Upper lobe of left lung (tissue), 4 donors: ENCODE data around the gene DPH6.

Source experiments
- POLR2A ChIP-seq, 4 donors: fragments of 450-650 bp; IDR thresholded peaks; one replicate each; pipeline ENCODE4 v1.5.1; 2016 to 2017; ENCODE audit warnings: antibody characterized with exemption in 4 of 4, mild to moderate bottlenecking in 2 of 4
- POLR2AphosphoS5 ChIP-seq, 2 donors: sonication (generic); formaldehyde crosslinking; IDR thresholded peaks; one replicate each; pipeline ENCODE4 v1.5.1; 2017; ENCODE audit warnings: antibody characterized with exemption in 2 of 2
- TF ChIP-seq, protein P1 (sequence below), 6 experiments: fragments of 450-650 bp in 4 of 6; fragments of 200-600 bp in 2 of 6; sonication (generic) in 2 of 6; IDR thresholded peaks; one replicate each; pipeline ENCODE4 v1.5.1; 2016 to 2019; ENCODE audit warnings: antibody characterized with exemption in 6 of 6

DNA sequence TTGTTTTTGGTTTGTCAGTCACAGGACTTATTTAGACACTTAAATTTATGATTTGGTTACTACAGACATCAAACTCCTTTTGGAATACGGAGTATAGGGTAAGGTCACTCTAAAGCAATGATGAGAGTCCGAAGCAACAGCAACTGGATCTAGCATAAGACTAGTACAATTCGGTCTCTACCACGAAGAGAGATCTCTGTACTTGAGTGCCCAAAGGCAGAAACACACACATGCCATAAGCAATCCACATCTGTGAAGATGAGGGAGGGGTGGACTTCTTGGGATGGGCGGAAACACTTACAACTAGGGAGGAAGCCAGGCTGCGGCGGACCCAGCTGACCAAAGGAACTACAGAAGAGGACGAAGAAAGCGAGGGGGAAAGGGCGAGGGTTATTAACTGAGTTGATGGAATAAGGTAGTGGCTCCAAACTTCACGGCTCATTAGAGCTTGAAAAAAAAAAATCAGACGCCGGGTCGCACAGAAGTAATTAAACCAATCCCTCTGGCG is 595 bp downstream of the DPH6 start:
- TF ChIP-seq, protein P1, sequence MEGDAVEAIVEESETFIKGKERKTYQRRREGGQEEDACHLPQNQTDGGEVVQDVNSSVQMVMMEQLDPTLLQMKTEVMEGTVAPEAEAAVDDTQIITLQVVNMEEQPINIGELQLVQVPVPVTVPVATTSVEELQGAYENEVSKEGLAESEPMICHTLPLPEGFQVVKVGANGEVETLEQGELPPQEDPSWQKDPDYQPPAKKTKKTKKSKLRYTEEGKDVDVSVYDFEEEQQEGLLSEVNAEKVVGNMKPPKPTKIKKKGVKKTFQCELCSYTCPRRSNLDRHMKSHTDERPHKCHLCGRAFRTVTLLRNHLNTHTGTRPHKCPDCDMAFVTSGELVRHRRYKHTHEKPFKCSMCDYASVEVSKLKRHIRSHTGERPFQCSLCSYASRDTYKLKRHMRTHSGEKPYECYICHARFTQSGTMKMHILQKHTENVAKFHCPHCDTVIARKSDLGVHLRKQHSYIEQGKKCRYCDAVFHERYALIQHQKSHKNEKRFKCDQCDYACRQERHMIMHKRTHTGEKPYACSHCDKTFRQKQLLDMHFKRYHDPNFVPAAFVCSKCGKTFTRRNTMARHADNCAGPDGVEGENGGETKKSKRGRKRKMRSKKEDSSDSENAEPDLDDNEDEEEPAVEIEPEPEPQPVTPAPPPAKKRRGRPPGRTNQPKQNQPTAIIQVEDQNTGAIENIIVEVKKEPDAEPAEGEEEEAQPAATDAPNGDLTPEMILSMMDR (IDR thresholded peaks at IDR 0.05): no peak
- TF ChIP-seq POLR2A (IDR thresholded peaks at IDR 0.05): no peak
- TF ChIP-seq POLR2AphosphoS5 (IDR thresholded peaks at IDR 0.05): no peak
